Measurements from ENCODE around the gene RRP9. TPM values are rescaled to one million over a fixed set of nuclear protein-coding genes. Genes with fewer than 3 reads are reported as not detected.

The RRP9 gene, protein sequence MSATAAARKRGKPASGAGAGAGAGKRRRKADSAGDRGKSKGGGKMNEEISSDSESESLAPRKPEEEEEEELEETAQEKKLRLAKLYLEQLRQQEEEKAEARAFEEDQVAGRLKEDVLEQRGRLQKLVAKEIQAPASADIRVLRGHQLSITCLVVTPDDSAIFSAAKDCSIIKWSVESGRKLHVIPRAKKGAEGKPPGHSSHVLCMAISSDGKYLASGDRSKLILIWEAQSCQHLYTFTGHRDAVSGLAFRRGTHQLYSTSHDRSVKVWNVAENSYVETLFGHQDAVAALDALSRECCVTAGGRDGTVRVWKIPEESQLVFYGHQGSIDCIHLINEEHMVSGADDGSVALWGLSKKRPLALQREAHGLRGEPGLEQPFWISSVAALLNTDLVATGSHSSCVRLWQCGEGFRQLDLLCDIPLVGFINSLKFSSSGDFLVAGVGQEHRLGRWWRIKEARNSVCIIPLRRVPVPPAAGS
- 23.8 and 30.1 TPM in 2 replicates for total RNA-seq
- 26.0 and 30.7 TPM in 2 replicates for polyA plus RNA-seq
- polyA plus RNA-seq (2011; cell fraction: cytosol; rRNA removed): 21.7 and 21.9 TPM in 2 replicates
- 25.2 and 25.4 TPM in 2 replicates for polyA plus RNA-seq (2011; cell fraction: nucleus; rRNA removed)
- 18.6 and 21.5 TPM in 2 replicates for polyA plus RNA-seq (2012)
- 11.2 and 14.4 TPM in 2 replicates for polyA minus RNA-seq
- polyA minus RNA-seq (2011; cell fraction: cytosol; rRNA and poly(A)+ RNA removed): 24.6 TPM
- 3.4 and 4.9 TPM in 2 replicates for polyA minus RNA-seq (2011; cell fraction: nucleus; rRNA and poly(A)+ RNA removed)
- Bru-seq, nascent RNA: percentile 55 among the genes with signal in this experiment
- BruChase-seq, experiment 1, labeled RNA remaining after a 6-hour chase: percentile 59 among the genes with signal in this experiment
- percentile 53 among the genes with signal in this experiment for BruChase-seq, experiment 2, labeled RNA remaining after a 2-hour chase
- long read RNA-seq, transcript RRP9-201 (15 exons, 1,578 nt): major isoform, 45 of 60 reads
- long read RNA-seq, partial matches to known transcripts: 4 of 60 reads
- long read RNA-seq, other reads (novel, unspliced or antisense): 11 of 60 reads

DNA sequence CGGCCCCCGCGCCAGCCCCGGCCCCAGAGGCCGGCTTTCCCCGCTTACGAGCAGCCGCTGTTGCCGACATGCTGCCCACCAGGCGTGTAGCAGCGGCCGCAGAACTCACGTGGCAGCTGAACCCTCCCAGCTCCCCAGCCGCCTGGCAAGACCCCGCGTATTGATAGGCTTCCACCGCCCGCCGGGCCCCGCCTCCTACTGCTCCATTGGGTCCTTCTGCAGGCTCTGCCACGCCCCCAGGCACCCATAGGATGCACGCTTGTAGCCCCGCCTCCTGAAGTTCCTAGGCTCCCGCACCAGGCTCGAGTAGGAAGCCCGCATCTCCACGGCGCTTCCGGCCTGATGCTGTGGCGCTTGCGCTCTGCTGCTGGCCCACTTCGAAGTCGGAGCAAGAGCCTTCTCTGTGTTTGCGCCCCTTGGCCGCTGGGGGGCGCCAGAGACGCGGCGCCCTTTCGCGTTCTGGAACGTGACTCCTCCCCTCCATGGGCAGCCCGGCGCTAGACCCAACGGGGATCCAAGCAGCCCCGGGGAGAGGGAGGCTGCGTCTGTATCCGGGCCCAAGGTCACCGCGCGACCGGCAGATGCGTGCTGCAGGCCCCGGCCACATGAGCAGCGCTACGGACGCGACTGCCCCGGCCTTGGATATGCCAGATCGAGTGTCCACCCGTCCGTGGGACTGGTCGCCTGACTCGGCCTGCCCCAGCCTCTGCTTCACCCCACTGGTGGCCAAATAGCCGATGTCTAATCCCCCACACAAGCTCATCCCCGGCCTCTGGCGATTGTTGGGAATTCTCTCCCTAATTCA is at the start of gene RRP9, which contains the start of gene PARP3:
Gene RRP9 (minus strand): TSS at position 107 of the 805 bp plus-strand sequence. CDS start 37 bp downstream, at position 70.
Gene PARP3 (plus strand): TSS at position 566 of the 805 bp plus-strand sequence. CDS start 993 bp downstream, outside the sequence.
- H2AFZ ChIP-seq (ENCODE audit: low read depth, low read length): peak within 1 kb of the TSS; percentile 89
- intact Hi-C loops (cut with micrococcal nuclease) (loop anchor here (1.0 to 10.0 kb wide), 10 partner anchors 14 to 557 kb away; partner anchors contain the start of genes ABHD14B, ACY1, DCAF1 and MANF), dilution Hi-C loops (cut with MboI; ENCODE audit: extremely low pct_ligation_motif_present, low sequenced_read_pairs) (no loop called here)
- H3K79me2 ChIP-seq (ENCODE audit: control insufficient read depth, insufficient read depth, low read length): peaks cover 16% of the 10 kb centered on the region
- no TSS peak for BruUV-seq (replicated peaks)
- no peaks in the 10 kb centered on the region for H3K9me1 ChIP-seq (replicated peaks; ENCODE audit: control insufficient read depth, extremely low read depth, insufficient read depth, low read length)
- ChIA-PET POLR2A (interaction anchor here (0.9 to 2.1 kb wide), 3 partner anchors 11 to 54 kb away, joined by 3 to 4 read pairs (median 4); partner anchors contain the start of genes ABHD14B and RPL29), CTCF (interaction anchor here (0.6 to 2.8 kb wide), 17 partner anchors 9 to 552 kb away, joined by 3 to 46 read pairs (median 3); partner anchors contain the start of genes ABHD14A, ABHD14B, ACY1 and DUSP7)
- H3K9me3 ChIP-seq (replicated peaks; ENCODE audit: control insufficient read depth, insufficient read depth, low read length): no peaks in the 10 kb centered on the region
- peak; percentile 100 for FAIRE-seq
- H3K27ac ChIP-seq (ENCODE audit: insufficient read depth, low read depth, low read length): peak within 1 kb of the TSS; percentile 80
- H3K4me3 ChIP-seq (replicated peaks in 1 of 3; ENCODE audit: insufficient read depth in 1 of 3, low read depth in 1 of 3, low read length in 3 of 3): peak within 1 kb of the TSS; percentile 66 to 81 (median 79)
- peaks cover 0 to 12% of the 10 kb centered on the region in 2 experiments for H3K36me3 ChIP-seq (ENCODE audit: control insufficient read depth in 2 of 2, extremely low read depth in 1 of 2, insufficient read depth in 2 of 2, low read length in 2 of 2)
- no peaks in the 10 kb centered on the region for H3K27me3 ChIP-seq (ENCODE audit: control insufficient read depth in 2 of 2, insufficient read depth in 2 of 2, low read length in 2 of 2)
- TF ChIP-seq POLR2A (IDR thresholded peaks at IDR 0.05; ENCODE audit: low read depth, low read length) (peak; percentile 73), GATA2 (IDR thresholded peaks at IDR 0.05; ENCODE audit: insufficient read depth, insufficient read length, low read depth, low read length) (no peak), POLR2AphosphoS5 (IDR thresholded peaks at IDR 0.05; ENCODE audit: insufficient read depth, low read depth, low read length) (peak; percentile 43), MYC (IDR thresholded peaks at IDR 0.05; ENCODE audit: low read depth, low read length) (peak; percentile 47), EZH2 (IDR thresholded peaks at IDR 0.05; ENCODE audit: borderline replicate concordance, low read depth, low read length, severe bottlenecking) (no peak), JUN (IDR thresholded peaks at IDR 0.05; ENCODE audit: borderline replicate concordance, insufficient read depth, insufficient read length, low read depth) (no peak), FOS (IDR thresholded peaks at IDR 0.05; ENCODE audit: borderline replicate concordance, insufficient read depth, low read length) (no peak)
- TF ChIP-seq, protein P1, sequence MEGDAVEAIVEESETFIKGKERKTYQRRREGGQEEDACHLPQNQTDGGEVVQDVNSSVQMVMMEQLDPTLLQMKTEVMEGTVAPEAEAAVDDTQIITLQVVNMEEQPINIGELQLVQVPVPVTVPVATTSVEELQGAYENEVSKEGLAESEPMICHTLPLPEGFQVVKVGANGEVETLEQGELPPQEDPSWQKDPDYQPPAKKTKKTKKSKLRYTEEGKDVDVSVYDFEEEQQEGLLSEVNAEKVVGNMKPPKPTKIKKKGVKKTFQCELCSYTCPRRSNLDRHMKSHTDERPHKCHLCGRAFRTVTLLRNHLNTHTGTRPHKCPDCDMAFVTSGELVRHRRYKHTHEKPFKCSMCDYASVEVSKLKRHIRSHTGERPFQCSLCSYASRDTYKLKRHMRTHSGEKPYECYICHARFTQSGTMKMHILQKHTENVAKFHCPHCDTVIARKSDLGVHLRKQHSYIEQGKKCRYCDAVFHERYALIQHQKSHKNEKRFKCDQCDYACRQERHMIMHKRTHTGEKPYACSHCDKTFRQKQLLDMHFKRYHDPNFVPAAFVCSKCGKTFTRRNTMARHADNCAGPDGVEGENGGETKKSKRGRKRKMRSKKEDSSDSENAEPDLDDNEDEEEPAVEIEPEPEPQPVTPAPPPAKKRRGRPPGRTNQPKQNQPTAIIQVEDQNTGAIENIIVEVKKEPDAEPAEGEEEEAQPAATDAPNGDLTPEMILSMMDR (IDR thresholded peaks at IDR 0.05; ENCODE audit: extremely low read depth in 1 of 2, insufficient read depth in 1 of 2, low read depth in 1 of 2, low read length in 2 of 2): peak; percentile 100
- TF ChIP-seq, protein P2, sequence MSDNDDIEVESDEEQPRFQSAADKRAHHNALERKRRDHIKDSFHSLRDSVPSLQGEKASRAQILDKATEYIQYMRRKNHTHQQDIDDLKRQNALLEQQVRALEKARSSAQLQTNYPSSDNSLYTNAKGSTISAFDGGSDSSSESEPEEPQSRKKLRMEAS (IDR thresholded peaks at IDR 0.05; ENCODE audit: insufficient read depth, insufficient read length): peak; percentile 92
- H3K4me1 ChIP-seq (ENCODE audit: control insufficient read depth, extremely low read depth, insufficient read depth, low read length): peaks cover 21% of the 10 kb centered on the region
- peak within 1 kb of the TSS; percentile 78 for H3K9ac ChIP-seq (replicated peaks; ENCODE audit: extremely low read depth, insufficient read depth, low read length)
- peak within 1 kb of the TSS; percentile 91 for H3K4me2 ChIP-seq (ENCODE audit: insufficient read depth, low read length)
- H4K20me1 ChIP-seq (replicated peaks; ENCODE audit: control insufficient read depth, extremely low read depth, insufficient read depth, low read length): no peaks in the 10 kb centered on the region
- peak; percentile 100 for DNase-seq (ENCODE audit: low read depth, low spot score)

Measured in endothelial cell of umbilical vein (primary cell).